HepG2 (cell line): ENCODE data around the gene GRM7. TPM values are rescaled to one million over a fixed set of nuclear protein-coding genes. Genes with fewer than 3 reads are reported as not detected.

ENCODE experiments used
- ATAC-seq: fragments of 200-7000 bp; cut with Tn5 transposase; 3 replicates; pipeline ENCODE4 v1.9.1; 2020; ENCODE audit warnings: mild to moderate bottlenecking, moderate library complexity
- BruUV-seq: library from RNA; stranded (reverse); fragments of 400-500 nt; replicated peaks from 2 replicates; lab custom pipeline; 2021; lab: Mats Ljungman, UMichigan
- CTCF ChIA-PET: fragments of 300-600 bp; formaldehyde crosslinking; extraction: SDS; loops from one replicate; lab custom pipeline; 2021; ENCODE audit warnings: low total read pairs, inconsistent platforms, low intra/inter-chr PET ratio; lab: Yijun Ruan, JAX
- POLR2A ChIA-PET: fragments of 350-600 bp; sonication (Branson Sonifier 250); formaldehyde crosslinking; loops from one replicate; lab custom pipeline; 2020; ENCODE audit warnings: antibody characterized with exemption, inconsistent platforms; lab: Yijun Ruan, JAX
- DNase-seq: peaks from one replicate; pipeline ENCODE4 v3.0.0-alpha.2; 2015; ENCODE audit warnings: low spot score
- FAIRE-seq: peaks from 3 replicates; lab custom pipeline; 2011; peaks lifted over from hg19 to GRCh38; lab: Jason Lieb, UNC
- H2AFZ ChIP-seq: one replicate; pipeline ENCODE4 v1.6.1; 2011; ENCODE audit warnings: low read length, inconsistent platforms
- H3K27ac ChIP-seq: fragments of 300-600 bp; 3 replicates; pipeline ENCODE4 v1.8.0; 2011; ENCODE audit warnings: mixed run types, mild to moderate bottlenecking, mixed read lengths, low read length, inconsistent platforms; ENCODE audit not compliant: insufficient read depth; ENCODE audit errors: extremely low read length
- H3K27me3 ChIP-seq, 2 experiments: fragments of 200-600 bp in 1 of 2; 2 replicates in 1 of 2; 3 replicates in 1 of 2; pipeline versions ENCODE4 v1.6.0 to v1.8.0; 2011; ENCODE audit warnings: low read length in 2 of 2, mild to moderate bottlenecking in 2 of 2, moderate library complexity in 2 of 2, inconsistent platforms in 1 of 2; ENCODE audit not compliant: insufficient read depth in 2 of 2, control insufficient read depth in 1 of 2
- H3K36me3 ChIP-seq, 2 experiments: fragments of 200-600 bp in 1 of 2; replicated peaks in 1 of 2; 2 replicates in 1 of 2; 3 replicates in 1 of 2; pipeline versions ENCODE4 v1.5.1 to v1.8.0; 2011; ENCODE audit warnings: low read length in 2 of 2, inconsistent platforms in 1 of 2; ENCODE audit not compliant: insufficient read depth in 2 of 2, control insufficient read depth in 1 of 2
- H3K4me1 ChIP-seq: 2 replicates; pipeline ENCODE4 v1.5.1; 2012; ENCODE audit warnings: low read length, inconsistent platforms; ENCODE audit not compliant: insufficient read depth
- H3K4me2 ChIP-seq: 2 replicates; pipeline ENCODE4 v1.6.0; 2011; ENCODE audit warnings: low read depth, low read length, inconsistent platforms
- H3K4me3 ChIP-seq, 3 experiments: fragments of 200-600 bp in 1 of 3; sonication (generic), shearing (Covaris generic) in 1 of 3; replicated peaks in 1 of 3; 2 replicates each; pipeline ENCODE4 v1.5.1; 2011 to 2016; ENCODE audit warnings: low read length in 3 of 3, inconsistent platforms in 2 of 3, low read depth in 2 of 3, mild to moderate bottlenecking in 2 of 3, control low read depth in 1 of 3, mixed read lengths in 1 of 3; ENCODE audit not compliant: insufficient read depth in 1 of 3
- H3K79me2 ChIP-seq: one replicate; pipeline ENCODE4 v1.6.1; 2011; ENCODE audit warnings: low read length, inconsistent platforms; ENCODE audit not compliant: insufficient read depth
- H3K9ac ChIP-seq: 2 replicates; pipeline ENCODE4 v1.6.0; 2011; ENCODE audit warnings: mild to moderate bottlenecking, low read depth, low read length, inconsistent platforms; ENCODE audit not compliant: insufficient read depth
- H3K9me3 ChIP-seq: 2 replicates; pipeline ENCODE4 v1.5.1; 2012; ENCODE audit warnings: mild to moderate bottlenecking, low read length
- H4K20me1 ChIP-seq: 2 replicates; pipeline ENCODE4 v1.6.0; 2011; ENCODE audit warnings: inconsistent platforms, mild to moderate bottlenecking, low read length, moderate library complexity; ENCODE audit not compliant: insufficient read depth
- FOXA1 ChIP-seq, 2 experiments: fragments of 450-650 bp in 1 of 2; sonication (generic) in 1 of 2; formaldehyde crosslinking in 1 of 2; IDR thresholded peaks; 2 replicates each; pipeline versions ENCODE4 v1.4.0 to v1.6.1; 2016 to 2020; ENCODE audit warnings: missing genetic modification reagents in 1 of 2
- FOXJ3 ChIP-seq: sonication (generic); formaldehyde crosslinking; IDR thresholded peaks from 2 replicates; pipeline ENCODE4 v1.4.0; 2020; ENCODE audit warnings: missing genetic modification reagents, mild to moderate bottlenecking, borderline replicate concordance
- U2AF2 ChIP-seq: fragments of 200-400 bp; formaldehyde crosslinking; IDR thresholded peaks from 2 replicates; pipeline ENCODE4 v1.6.1; 2017; ENCODE audit warnings: low read depth, mild to moderate bottlenecking, low read length
- ZNF253 ChIP-seq: sonication (generic); formaldehyde crosslinking; IDR thresholded peaks from 2 replicates; pipeline ENCODE4 v1.8.0; 2022; ENCODE audit warnings: mild to moderate bottlenecking, missing genetic modification reagents, borderline replicate concordance
- WGBS: methylation state at CpG from one replicate; pipeline ENCODE4 v1.1.6; 2017; ENCODE audit warnings: low lambda C conversion rate; 5-methylcytosine and 5-hydroxymethylcytosine counted together
- in situ Hi-C: cut with HindIII; loops from 2 replicates; pipeline ENCODE4 v1.10.0; 2017; ENCODE audit warnings: low pct_unique_long_range_greater_than_20kb; ENCODE audit not compliant: extremely low pct_ligation_motif_present
- intact Hi-C: fragments of 100-400 bp; cut with micrococcal nuclease; formaldehyde crosslinking; loops from one replicate; pipeline ENCODE4 v1.10.0; 2022; ENCODE audit not compliant: unreplicated experiment
- polyA plus RNA-seq, 8 experiments: library from polyadenylated mRNA; depleted of rRNA in 3 of 8; stranded (reverse) in 7 of 8; unstranded in 1 of 8; fragments of >200 nt; fragmentation: Illumina TruSeq in 4 of 8; extraction: Trizol in 4 of 8; gene quantifications; 2 replicates each; pipeline versions ENCODE4 v1.2.1 to v1.2.3, GENCODE V29; 2011 to 2016; ENCODE audit warnings: low read depth in 4 of 8, missing spikeins in 1 of 8, mixed read lengths in 1 of 8; ENCODE audit not compliant: insufficient read depth in 1 of 8
- total RNA-seq, 5 experiments: library from RNA; depleted of rRNA; stranded (reverse); fragments of >200 nt; fragmentation: Illumina TruSeq; extraction: Trizol; gene quantifications; 2 replicates each; pipeline ENCODE4 v1.2.3, GENCODE V29; 2016; ENCODE audit warnings: low read depth in 1 of 5
- TF ChIP-seq, protein P1 (sequence below): IDR thresholded peaks from 2 replicates; pipeline ENCODE4 v1.6.1; 2012; ENCODE audit warnings: inconsistent platforms
- TF ChIP-seq, protein P2 (sequence below): sonication (generic); formaldehyde crosslinking; IDR thresholded peaks from 2 replicates; pipeline ENCODE4 v1.5.0; 2020; ENCODE audit warnings: mild to moderate bottlenecking, missing genetic modification reagents, borderline replicate concordance
- TF ChIP-seq, protein P3 (sequence below): sonication (generic); formaldehyde crosslinking; IDR thresholded peaks from 2 replicates; pipeline ENCODE4 v1.4.0; 2020; ENCODE audit warnings: missing genetic modification reagents, mild to moderate bottlenecking, borderline replicate concordance

The GRM7 gene
- total and polyA plus RNA-seq, 2 of the 13 experiments (the other 11 are each of a cell fraction or from before 2014, with no cell fraction given), result not detected

DNA sequence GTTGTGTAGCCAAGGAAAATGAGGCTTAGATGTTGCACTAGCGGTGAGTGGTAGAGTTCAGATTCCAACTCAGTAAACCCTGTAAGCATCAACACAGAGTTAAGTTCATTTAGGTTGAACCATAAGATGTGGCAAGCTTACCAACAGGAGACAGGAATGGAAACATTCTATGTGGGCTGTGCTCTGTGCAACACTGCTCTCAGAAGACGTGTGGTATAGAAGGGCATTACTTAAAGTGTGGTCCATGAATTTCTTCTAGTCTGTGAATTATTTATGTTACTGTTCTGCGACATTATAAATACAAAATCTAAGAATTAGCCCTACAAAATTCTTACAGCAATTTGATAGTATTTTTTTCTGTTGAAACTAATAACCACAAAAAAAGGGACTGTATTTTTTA, 213.3 kb downstream of the GRM7 start:
- Histone ChIP-seq H2AFZ (no peak overlapping the region), H3K9me3 (peaks cover 69% of the 10 kb centered on the region), H3K27ac (no peak overlapping the region), H4K20me1 (no peaks in the 10 kb centered on the region), H3K36me3 (no peaks in the 10 kb centered on the region), H3K4me2 (no peak overlapping the region), H3K4me1 (no peaks in the 10 kb centered on the region), H3K27me3 (no peaks in the 10 kb centered on the region), H3K4me3 (no peak overlapping the region), H3K9ac (no peak overlapping the region), H3K79me2 (no peaks in the 10 kb centered on the region)
- TF ChIP-seq FOXJ3 (CRISPR knock-in tag) (no peak), FOXA1 (IDR thresholded peaks at IDR 0.05) (no peak), FOXA1 (CRISPR knock-in tag; IDR thresholded peaks at IDR 0.05) (no peak), U2AF2 (no peak), ZNF253 (no peak)
- TF ChIP-seq, protein P1, sequence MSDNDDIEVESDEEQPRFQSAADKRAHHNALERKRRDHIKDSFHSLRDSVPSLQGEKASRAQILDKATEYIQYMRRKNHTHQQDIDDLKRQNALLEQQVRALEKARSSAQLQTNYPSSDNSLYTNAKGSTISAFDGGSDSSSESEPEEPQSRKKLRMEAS, result no peak
- TF ChIP-seq, protein P2, sequence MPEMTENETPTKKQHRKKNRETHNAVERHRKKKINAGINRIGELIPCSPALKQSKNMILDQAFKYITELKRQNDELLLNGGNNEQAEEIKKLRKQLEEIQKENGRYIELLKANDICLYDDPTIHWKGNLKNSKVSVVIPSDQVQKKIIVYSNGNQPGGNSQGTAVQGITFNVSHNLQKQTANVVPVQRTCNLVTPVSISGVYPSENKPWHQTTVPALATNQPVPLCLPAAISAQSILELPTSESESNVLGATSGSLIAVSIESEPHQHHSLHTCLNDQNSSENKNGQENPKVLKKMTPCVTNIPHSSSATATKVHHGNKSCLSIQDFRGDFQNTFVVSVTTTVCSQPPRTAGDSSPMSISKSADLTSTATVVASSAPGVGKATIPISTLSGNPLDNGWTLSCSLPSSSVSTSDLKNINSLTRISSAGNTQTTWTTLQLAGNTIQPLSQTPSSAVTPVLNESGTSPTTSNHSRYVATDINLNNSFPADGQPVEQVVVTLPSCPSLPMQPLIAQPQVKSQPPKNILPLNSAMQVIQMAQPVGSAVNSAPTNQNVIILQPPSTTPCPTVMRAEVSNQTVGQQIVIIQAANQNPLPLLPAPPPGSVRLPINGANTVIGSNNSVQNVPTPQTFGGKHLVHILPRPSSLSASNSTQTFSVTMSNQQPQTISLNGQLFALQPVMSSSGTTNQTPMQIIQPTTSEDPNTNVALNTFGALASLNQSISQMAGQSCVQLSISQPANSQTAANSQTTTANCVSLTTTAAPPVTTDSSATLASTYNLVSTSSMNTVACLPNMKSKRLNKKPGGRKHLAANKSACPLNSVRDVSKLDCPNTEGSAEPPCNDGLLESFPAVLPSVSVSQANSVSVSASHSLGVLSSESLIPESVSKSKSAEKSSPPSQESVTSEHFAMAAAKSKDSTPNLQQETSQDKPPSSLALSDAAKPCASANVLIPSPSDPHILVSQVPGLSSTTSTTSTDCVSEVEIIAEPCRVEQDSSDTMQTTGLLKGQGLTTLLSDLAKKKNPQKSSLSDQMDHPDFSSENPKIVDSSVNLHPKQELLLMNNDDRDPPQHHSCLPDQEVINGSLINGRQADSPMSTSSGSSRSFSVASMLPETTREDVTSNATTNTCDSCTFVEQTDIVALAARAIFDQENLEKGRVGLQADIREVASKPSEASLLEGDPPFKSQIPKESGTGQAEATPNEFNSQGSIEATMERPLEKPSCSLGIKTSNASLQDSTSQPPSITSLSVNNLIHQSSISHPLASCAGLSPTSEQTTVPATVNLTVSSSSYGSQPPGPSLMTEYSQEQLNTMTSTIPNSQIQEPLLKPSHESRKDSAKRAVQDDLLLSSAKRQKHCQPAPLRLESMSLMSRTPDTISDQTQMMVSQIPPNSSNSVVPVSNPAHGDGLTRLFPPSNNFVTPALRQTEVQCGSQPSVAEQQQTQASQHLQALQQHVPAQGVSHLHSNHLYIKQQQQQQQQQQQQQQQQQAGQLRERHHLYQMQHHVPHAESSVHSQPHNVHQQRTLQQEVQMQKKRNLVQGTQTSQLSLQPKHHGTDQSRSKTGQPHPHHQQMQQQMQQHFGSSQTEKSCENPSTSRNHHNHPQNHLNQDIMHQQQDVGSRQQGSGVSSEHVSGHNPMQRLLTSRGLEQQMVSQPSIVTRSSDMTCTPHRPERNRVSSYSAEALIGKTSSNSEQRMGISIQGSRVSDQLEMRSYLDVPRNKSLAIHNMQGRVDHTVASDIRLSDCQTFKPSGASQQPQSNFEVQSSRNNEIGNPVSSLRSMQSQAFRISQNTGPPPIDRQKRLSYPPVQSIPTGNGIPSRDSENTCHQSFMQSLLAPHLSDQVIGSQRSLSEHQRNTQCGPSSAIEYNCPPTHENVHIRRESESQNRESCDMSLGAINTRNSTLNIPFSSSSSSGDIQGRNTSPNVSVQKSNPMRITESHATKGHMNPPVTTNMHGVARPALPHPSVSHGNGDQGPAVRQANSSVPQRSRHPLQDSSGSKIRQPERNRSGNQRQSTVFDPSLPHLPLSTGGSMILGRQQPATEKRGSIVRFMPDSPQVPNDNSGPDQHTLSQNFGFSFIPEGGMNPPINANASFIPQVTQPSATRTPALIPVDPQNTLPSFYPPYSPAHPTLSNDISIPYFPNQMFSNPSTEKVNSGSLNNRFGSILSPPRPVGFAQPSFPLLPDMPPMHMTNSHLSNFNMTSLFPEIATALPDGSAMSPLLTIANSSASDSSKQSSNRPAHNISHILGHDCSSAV, result no peak
- TF ChIP-seq, protein P3, sequence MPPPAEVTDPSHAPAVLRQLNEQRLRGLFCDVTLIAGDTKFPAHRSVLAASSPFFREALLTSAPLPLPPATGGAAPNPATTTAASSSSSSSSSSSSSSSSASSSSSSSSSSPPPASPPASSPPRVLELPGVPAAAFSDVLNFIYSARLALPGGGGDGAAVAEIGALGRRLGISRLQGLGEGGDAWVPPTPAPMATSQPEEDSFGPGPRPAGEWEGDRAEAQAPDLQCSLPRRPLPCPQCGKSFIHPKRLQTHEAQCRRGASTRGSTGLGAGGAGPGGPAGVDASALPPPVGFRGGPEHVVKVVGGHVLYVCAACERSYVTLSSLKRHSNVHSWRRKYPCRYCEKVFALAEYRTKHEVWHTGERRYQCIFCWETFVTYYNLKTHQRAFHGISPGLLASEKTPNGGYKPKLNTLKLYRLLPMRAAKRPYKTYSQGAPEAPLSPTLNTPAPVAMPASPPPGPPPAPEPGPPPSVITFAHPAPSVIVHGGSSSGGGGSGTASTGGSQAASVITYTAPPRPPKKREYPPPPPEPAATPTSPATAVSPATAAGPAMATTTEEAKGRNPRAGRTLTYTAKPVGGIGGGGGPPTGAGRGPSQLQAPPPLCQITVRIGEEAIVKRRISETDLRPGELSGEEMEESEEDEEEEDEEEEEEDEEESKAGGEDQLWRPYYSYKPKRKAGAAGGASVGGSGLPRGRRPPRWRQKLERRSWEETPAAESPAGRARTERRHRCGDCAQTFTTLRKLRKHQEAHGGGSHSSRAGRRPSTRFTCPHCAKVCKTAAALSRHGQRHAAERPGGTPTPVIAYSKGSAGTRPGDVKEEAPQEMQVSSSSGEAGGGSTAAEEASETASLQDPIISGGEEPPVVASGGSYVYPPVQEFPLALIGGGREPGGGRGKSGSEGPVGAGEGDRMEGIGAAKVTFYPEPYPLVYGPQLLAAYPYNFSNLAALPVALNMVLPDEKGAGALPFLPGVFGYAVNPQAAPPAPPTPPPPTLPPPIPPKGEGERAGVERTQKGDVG (CRISPR knock-in tag), result no peak
- WGBS, result under 1% methylated on average over 3 of the region's 3 CpGs
- no TSS peak for BruUV-seq
- ATAC-seq (no peak), FAIRE-seq (no peak), DNase-seq (no peak)
- intact Hi-C loops, result no loop called here
- ChIA-PET POLR2A (no interaction called here), CTCF (no interaction called here)
- in situ Hi-C loops, result no loop called here
